ENCODE results near the gene CLPTM1L. TPM values are rescaled to one million over a fixed set of nuclear protein-coding genes. Genes with fewer than 3 reads are reported as not detected.

The CLPTM1L gene
- total and polyA plus RNA-seq, 12 donors, result 40.7 to 96.5 (median 83.2) TPM

- Histone ChIP-seq H3K4me1 (replicated peaks in 1 of 2) (peaks cover 0 to 1% of the 10 kb centered on the region in 2 donors), H3K4me3 (no peak overlapping the region), H3K27ac (no peak overlapping the region), H3K9me3 (replicated peaks in 1 of 3) (no peaks in the 10 kb centered on the region), H3K27me3 (no peaks in the 10 kb centered on the region), H3K36me3 (replicated peaks in 1 of 2) (peaks cover 0 to 81% of the 10 kb centered on the region in 2 donors)
- TF ChIP-seq POLR2A (IDR thresholded peaks at IDR 0.05), result no peak
- no peak for TF ChIP-seq CTCF (IDR thresholded peaks at IDR 0.05)
- WGBS, 4 donors, result 91 to 94% (median 93%) methylated on average over 11 to 12 of the region's 12 CpGs
- DNase-seq, result no peak
- intact Hi-C loops (cut with DNase I), result no loop called here
Observed at GRCh38 chr5:1338196-1338490, 6.8 kb downstream of the CLPTM1L start.

GRCh38 chr5:1337489-1338195 lies 7.3 kb downstream of the CLPTM1L start:
- WGBS, 4 donors, result 88 to 94% (median 91%) methylated on average over 16 to 22 of the region's 22 CpGs
- Histone ChIP-seq H3K27me3 (no peaks in the 10 kb centered on the region), H3K4me1 (replicated peaks in 1 of 2) (no peaks in the 10 kb centered on the region), H3K4me3 (no peak overlapping the region), H3K27ac (no peak overlapping the region), H3K36me3 (replicated peaks in 1 of 2) (peaks cover 0 to 82% of the 10 kb centered on the region in 2 donors), H3K9me3 (replicated peaks in 1 of 3) (no peaks in the 10 kb centered on the region)
- TF ChIP-seq POLR2A (IDR thresholded peaks at IDR 0.05), result no peak
- no peak for TF ChIP-seq CTCF (IDR thresholded peaks at IDR 0.05)
- intact Hi-C loops (cut with DNase I), result no loop called here
- no peak for DNase-seq

DNA sequence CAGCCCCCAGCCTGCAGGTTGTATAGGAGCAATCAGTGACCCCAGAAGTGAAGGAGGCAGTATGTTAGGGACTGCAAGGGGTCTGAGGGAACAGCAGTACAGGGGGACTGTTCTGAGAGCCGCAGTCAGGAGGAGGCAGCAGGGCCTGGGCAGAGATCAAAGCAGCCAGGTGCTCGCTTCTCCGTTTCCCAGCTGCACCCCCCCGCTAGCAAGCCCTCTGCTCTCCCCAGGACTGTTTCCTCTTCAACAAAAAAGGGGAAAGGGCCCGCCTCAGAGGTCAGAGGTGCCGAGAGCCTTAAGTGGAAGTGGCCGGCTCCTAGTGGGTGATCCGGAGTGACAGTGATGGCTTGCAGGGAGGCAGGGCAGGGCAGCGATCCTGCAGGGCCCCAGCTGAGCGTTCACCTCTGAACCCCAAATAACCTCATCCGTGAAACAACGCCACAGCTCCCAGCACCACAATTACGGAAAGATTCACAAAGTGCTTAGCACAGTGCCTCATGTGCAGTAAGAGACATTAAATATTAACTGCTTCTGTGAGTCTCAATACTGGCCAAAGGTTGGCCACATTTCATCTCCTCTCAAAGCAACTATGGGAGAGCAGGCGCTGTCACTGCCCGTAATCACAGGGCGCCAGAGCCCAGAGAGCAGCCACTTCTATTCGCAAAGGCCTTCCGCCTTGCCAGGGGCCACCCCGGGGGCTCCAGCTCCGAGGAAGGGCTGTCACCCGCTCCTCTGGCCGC lies 8.0 kb downstream of the CLPTM1L start:
- no peaks in the 10 kb centered on the region for H3K4me1 ChIP-seq (replicated peaks in 1 of 2)
- intact Hi-C loops (cut with DNase I), result no loop called here
- no peak for TF ChIP-seq POLR2A (IDR thresholded peaks at IDR 0.05)
- no peak for TF ChIP-seq CTCF (IDR thresholded peaks at IDR 0.05)
- H3K27ac ChIP-seq, result no peak overlapping the region
- H3K4me3 ChIP-seq, result no peak overlapping the region
- H3K27me3 ChIP-seq, result no peaks in the 10 kb centered on the region
- H3K9me3 ChIP-seq (replicated peaks in 1 of 3), result no peaks in the 10 kb centered on the region
- peaks cover 0 to 84% of the 10 kb centered on the region in 2 donors for H3K36me3 ChIP-seq (replicated peaks in 1 of 2)
- 85 to 91% (median 89%) methylated on average over 19 to 22 of the region's 22 CpGs for WGBS, 4 donors
- DNase-seq, result no peak

DNA sequence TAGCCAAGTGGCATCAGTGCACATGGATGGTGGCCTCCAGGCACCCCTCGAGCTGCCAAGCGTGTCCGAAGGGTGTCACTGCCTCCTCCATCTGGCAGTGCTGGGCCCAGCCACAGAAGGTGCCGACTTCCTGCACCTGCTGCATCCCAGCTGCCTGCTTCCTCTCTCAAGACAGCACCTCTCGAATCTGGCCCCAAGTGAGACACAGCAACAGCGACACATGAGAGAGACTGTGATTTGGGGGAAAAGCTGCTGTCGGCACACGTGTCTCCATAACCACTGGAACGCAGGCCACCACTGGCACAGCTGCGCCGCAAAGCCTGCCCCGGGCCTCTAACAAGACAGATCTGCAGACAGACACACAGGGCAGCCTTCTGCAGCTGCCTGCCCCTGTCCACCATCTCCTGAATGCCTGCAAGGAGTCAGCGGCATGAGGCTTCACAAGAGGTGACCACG lies 8.8 kb downstream of the CLPTM1L start:
- Histone ChIP-seq H3K27ac (no peak overlapping the region), H3K36me3 (replicated peaks in 1 of 2) (peaks cover 0 to 84% of the 10 kb centered on the region in 2 donors), H3K4me1 (replicated peaks in 1 of 2) (no peaks in the 10 kb centered on the region), H3K9me3 (replicated peaks in 1 of 3) (no peaks in the 10 kb centered on the region), H3K27me3 (no peaks in the 10 kb centered on the region), H3K4me3 (no peak overlapping the region)
- no peak for DNase-seq
- 92 to 98% (median 93%) methylated on average over 9 to 14 of the region's 14 CpGs for WGBS, 4 donors
- TF ChIP-seq POLR2A (IDR thresholded peaks at IDR 0.05), result no peak
- no peak for TF ChIP-seq CTCF (IDR thresholded peaks at IDR 0.05)
- intact Hi-C loops (cut with DNase I), result no loop called here

Measured in adrenal gland (tissue), 12 donors.